ENCODE results near the gene KLHDC7B. TPM values are rescaled to one million over a fixed set of nuclear protein-coding genes. Genes with fewer than 3 reads are reported as not detected.

The KLHDC7B gene
- total and polyA plus RNA-seq, 2 of the 13 experiments (the other 11 are each of a cell fraction or from before 2014, with no cell fraction given), result 0.11 TPM; not detected in 1

GRCh38 chr22:50507421-50507990 lies 38.2 kb upstream of the KLHDC7B start, which contains the start of gene LMF2 (continued):
- TF ChIP-seq CSRNP2 (CRISPR knock-in tag; conservative IDR thresholded peaks at IDR 0.05; ENCODE audit: low read depth) (no peak), RARA (CRISPR knock-in tag; IDR thresholded peaks at IDR 0.05) (no peak), ZNF317 (CRISPR knock-in tag; IDR thresholded peaks at IDR 0.05) (no peak), ZNF232 (CRISPR knock-in tag; IDR thresholded peaks at IDR 0.05; ENCODE audit: borderline replicate concordance) (no peak), THAP11 (CRISPR knock-in tag; IDR thresholded peaks at IDR 0.05) (no peak), HMG20A (CRISPR knock-in tag; IDR thresholded peaks at IDR 0.05; ENCODE audit: borderline replicate concordance) (no peak), ZFP37 (CRISPR knock-in tag; IDR thresholded peaks at IDR 0.05; ENCODE audit: borderline replicate concordance) (no peak), ARID5B (CRISPR knock-in tag; IDR thresholded peaks at IDR 0.05) (no peak), TOPORS (CRISPR knock-in tag; IDR thresholded peaks at IDR 0.05) (no peak), ZNF225 (CRISPR knock-in tag; IDR thresholded peaks at IDR 0.05) (0 out of 2 replicates have a peak, but pooled peaks have one; percentile 10), E2F2 (CRISPR knock-in tag; IDR thresholded peaks at IDR 0.05; ENCODE audit: borderline replicate concordance) (peak; percentile 67; the same call in 1 of the 2 replicates), NFKBIZ (CRISPR knock-in tag; IDR thresholded peaks at IDR 0.05) (no peak), ZMYM3 (CRISPR knock-in tag; IDR thresholded peaks at IDR 0.05) (no peak), BCL3 (CRISPR knock-in tag; IDR thresholded peaks at IDR 0.05) (no peak), ZBTB3 (CRISPR knock-in tag; IDR thresholded peaks at IDR 0.05; ENCODE audit: borderline replicate concordance, low read depth) (no peak; the same call in 1 of the 2 replicates), ARNT (IDR thresholded peaks at IDR 0.05) (no peak), KAT8 (CRISPR knock-in tag; IDR thresholded peaks at IDR 0.05) (peak; percentile 63), NKX3-1 (CRISPR knock-in tag; IDR thresholded peaks at IDR 0.05) (no peak), PRDM10 (CRISPR knock-in tag; IDR thresholded peaks at IDR 0.05; ENCODE audit: low read depth) (no peak), BCL6 (CRISPR knock-in tag; IDR thresholded peaks at IDR 0.05) (no peak)
